ENCODE results near the gene HSD17B11. TPM values are rescaled to one million over a fixed set of nuclear protein-coding genes. Genes with fewer than 3 reads are reported as not detected.

The HSD17B11 gene
- total and polyA plus RNA-seq, 2 donors (not counting 1 experiment from before 2014, with no cell fraction given) = 26.5 to 62.2 TPM

DNA sequence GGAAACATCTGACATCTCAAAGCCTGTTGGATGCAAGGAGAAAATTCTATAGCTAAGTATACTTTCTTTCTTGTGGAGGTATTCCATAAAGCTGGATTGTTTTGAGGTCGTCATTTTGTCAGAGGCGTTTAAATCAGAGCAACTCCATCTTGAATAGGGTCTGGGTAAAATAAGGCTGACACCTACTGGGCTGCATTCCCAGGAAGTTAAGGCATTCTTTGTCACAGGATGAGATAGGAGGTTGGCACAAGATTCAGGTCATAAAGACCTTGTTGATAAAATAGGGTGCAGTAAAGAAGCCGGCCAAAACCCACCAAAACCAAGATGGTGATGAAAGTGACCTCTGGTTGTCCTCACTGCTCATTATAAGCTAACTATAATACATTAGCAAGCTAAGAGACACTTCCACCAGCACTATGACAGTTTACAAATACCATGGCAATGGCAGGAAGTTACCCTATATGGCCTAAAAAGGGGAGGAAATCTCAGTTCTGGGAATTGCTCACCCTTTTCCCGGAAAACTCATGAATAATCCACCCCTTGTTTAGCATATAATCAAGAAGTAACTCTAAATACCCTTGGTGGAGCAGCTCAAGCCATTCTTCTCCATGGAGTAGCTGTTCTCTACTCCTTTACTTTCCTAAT is 80.2 kb downstream of the HSD17B11 start:
- H3K4me3 ChIP-seq (ENCODE audit: control extremely low read depth in 1 of 5, extremely low read depth in 1 of 5, insufficient read depth in 1 of 5, low read depth in 2 of 5, low read length in 4 of 5) = no peak overlapping the region
- no peak for TF ChIP-seq EZH2 (IDR thresholded peaks at IDR 0.05; ENCODE audit: borderline replicate concordance, insufficient read depth, low read depth, low read length, poor library complexity, severe bottlenecking)
- TF ChIP-seq, protein P1, sequence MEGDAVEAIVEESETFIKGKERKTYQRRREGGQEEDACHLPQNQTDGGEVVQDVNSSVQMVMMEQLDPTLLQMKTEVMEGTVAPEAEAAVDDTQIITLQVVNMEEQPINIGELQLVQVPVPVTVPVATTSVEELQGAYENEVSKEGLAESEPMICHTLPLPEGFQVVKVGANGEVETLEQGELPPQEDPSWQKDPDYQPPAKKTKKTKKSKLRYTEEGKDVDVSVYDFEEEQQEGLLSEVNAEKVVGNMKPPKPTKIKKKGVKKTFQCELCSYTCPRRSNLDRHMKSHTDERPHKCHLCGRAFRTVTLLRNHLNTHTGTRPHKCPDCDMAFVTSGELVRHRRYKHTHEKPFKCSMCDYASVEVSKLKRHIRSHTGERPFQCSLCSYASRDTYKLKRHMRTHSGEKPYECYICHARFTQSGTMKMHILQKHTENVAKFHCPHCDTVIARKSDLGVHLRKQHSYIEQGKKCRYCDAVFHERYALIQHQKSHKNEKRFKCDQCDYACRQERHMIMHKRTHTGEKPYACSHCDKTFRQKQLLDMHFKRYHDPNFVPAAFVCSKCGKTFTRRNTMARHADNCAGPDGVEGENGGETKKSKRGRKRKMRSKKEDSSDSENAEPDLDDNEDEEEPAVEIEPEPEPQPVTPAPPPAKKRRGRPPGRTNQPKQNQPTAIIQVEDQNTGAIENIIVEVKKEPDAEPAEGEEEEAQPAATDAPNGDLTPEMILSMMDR (IDR thresholded peaks at IDR 0.05) = no peak
- ATAC-seq (ENCODE audit: low read depth) = no peak
- H3K9ac ChIP-seq (ENCODE audit: low read length) = no peak overlapping the region
- peaks cover 0 to 1% of the 10 kb centered on the region in 2 experiments for H3K36me3 ChIP-seq (replicated peaks in 1 of 2; ENCODE audit: control extremely low read depth in 1 of 2, control insufficient read depth in 1 of 2, extremely low read depth in 1 of 2, insufficient read depth in 2 of 2, low read length in 1 of 2)
- WGBS (ENCODE audit: insufficient coverage) = 100% methylated on average over 3 of the region's 4 CpGs
- no peaks in the 10 kb centered on the region for H3K79me2 ChIP-seq (ENCODE audit: control insufficient read depth, insufficient read depth, low read length)
- H3K27ac ChIP-seq (ENCODE audit: low read length in 2 of 2) = no peak overlapping the region
- H2AFZ ChIP-seq (ENCODE audit: insufficient read depth, low read depth, low read length, poor library complexity, severe bottlenecking) = no peak overlapping the region
- no peak overlapping the region for H3K4me2 ChIP-seq (replicated peaks; ENCODE audit: low read depth, low read length, poor library complexity, severe bottlenecking)
- POLR2A ChIA-PET = no interaction called here
- no peaks in the 10 kb centered on the region for H4K20me1 ChIP-seq (ENCODE audit: control insufficient read depth, insufficient read depth, low read length, poor library complexity, severe bottlenecking)
- Mint-ChIP-seq H3K9me3 (ENCODE audit: insufficient read depth) (no peaks in the 10 kb centered on the region), H3K4me3 (no peak overlapping the region), H3K27me3 (no peaks in the 10 kb centered on the region), H3K27ac (no peak overlapping the region), H3K4me1 (no peaks in the 10 kb centered on the region)
- intact Hi-C loops (cut with micrococcal nuclease) = no loop called here
- H3K9me3 ChIP-seq (ENCODE audit: control extremely low read depth in 1 of 3, control insufficient read depth in 2 of 3, insufficient read depth in 1 of 3, low read length in 2 of 3) = no peaks in the 10 kb centered on the region
- CTCF ChIA-PET = no interaction called here
- no peaks in the 10 kb centered on the region for H3K27me3 ChIP-seq (replicated peaks in 1 of 4; ENCODE audit: control extremely low read depth in 1 of 4, control insufficient read depth in 3 of 4, insufficient read depth in 4 of 4, low read length in 3 of 4)
- no peaks in the 10 kb centered on the region for H3K4me1 ChIP-seq (ENCODE audit: control insufficient read depth in 2 of 2, insufficient read depth in 2 of 2, low read length in 2 of 2)
- no peak for DNase-seq

DNA sequence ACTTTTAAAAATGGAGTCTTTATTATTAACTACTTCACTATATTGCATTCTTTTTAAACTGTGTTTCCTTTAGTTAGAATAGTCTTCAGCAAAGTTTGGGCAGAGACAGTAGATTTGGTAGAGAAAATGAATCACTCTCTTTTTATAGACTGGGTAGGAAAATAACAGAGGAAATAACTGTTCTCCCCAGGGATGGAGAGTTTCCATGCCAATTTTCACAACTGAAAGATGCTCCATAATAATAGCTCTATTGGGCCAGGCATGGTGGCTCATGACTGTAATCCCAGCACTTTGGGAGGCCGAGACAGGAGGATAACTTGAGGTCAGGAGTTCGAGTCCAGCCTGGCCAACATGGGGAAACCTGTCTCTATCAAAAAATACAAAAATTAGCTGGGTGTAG is 81.4 kb downstream of the HSD17B11 start:
- Histone ChIP-seq H3K27me3 (replicated peaks in 1 of 4; ENCODE audit: control extremely low read depth in 1 of 4, control insufficient read depth in 3 of 4, insufficient read depth in 4 of 4, low read length in 3 of 4) (no peaks in the 10 kb centered on the region), H3K79me2 (ENCODE audit: control insufficient read depth, insufficient read depth, low read length) (no peaks in the 10 kb centered on the region), H3K9me3 (ENCODE audit: control extremely low read depth in 1 of 3, control insufficient read depth in 2 of 3, insufficient read depth in 1 of 3, low read length in 2 of 3) (no peaks in the 10 kb centered on the region), H3K9ac (ENCODE audit: low read length) (no peak overlapping the region), H4K20me1 (ENCODE audit: control insufficient read depth, insufficient read depth, low read length, poor library complexity, severe bottlenecking) (no peaks in the 10 kb centered on the region), H3K4me1 (ENCODE audit: control insufficient read depth in 2 of 2, insufficient read depth in 2 of 2, low read length in 2 of 2) (no peaks in the 10 kb centered on the region), H3K4me3 (ENCODE audit: control extremely low read depth in 1 of 5, extremely low read depth in 1 of 5, insufficient read depth in 1 of 5, low read depth in 2 of 5, low read length in 4 of 5) (no peak overlapping the region), H3K4me2 (replicated peaks; ENCODE audit: low read depth, low read length, poor library complexity, severe bottlenecking) (no peak overlapping the region), H3K27ac (ENCODE audit: low read length in 2 of 2) (no peak overlapping the region), H3K36me3 (replicated peaks in 1 of 2; ENCODE audit: control extremely low read depth in 1 of 2, control insufficient read depth in 1 of 2, extremely low read depth in 1 of 2, insufficient read depth in 2 of 2, low read length in 1 of 2) (peaks cover 0 to 1% of the 10 kb centered on the region in 2 experiments), H2AFZ (ENCODE audit: insufficient read depth, low read depth, low read length, poor library complexity, severe bottlenecking) (no peak overlapping the region)
- H3K4me3 Mint-ChIP-seq = no peak overlapping the region
- no peak overlapping the region for H3K27ac Mint-ChIP-seq
- no peaks in the 10 kb centered on the region for H3K9me3 Mint-ChIP-seq (ENCODE audit: insufficient read depth)
- no peaks in the 10 kb centered on the region for H3K27me3 Mint-ChIP-seq
- TF ChIP-seq EZH2 (IDR thresholded peaks at IDR 0.05; ENCODE audit: borderline replicate concordance, insufficient read depth, low read depth, low read length, poor library complexity, severe bottlenecking) = no peak
- TF ChIP-seq, protein P1 (IDR thresholded peaks at IDR 0.05) = no peak
- ATAC-seq (ENCODE audit: low read depth) (no peak), DNase-seq (no peak)
- ChIA-PET POLR2A (no interaction called here), CTCF (no interaction called here)
- intact Hi-C loops (cut with micrococcal nuclease) = no loop called here
- no peaks in the 10 kb centered on the region for H3K4me1 Mint-ChIP-seq
- WGBS (ENCODE audit: insufficient coverage) = no CpG with 5 or more reads among the region's 2 CpGs
